NCI-H128 (cell line): ENCODE results near the gene CENPM.
"Not testable (repeated sequence)": the region's sequence is repeated elsewhere in the genome, so short reads cannot be mapped to it uniquely, and the experiment has no call there.

Experiments used
- DNase-seq: peaks from one replicate; lab custom pipeline; 2025; ENCODE audit not compliant: unreplicated experiment; lab: John Stamatoyannopoulos, UW

CENPM gene

GRCh38 chr22:41966607-41967240, 19.8 kb upstream of the CENPM start:
- no peak for DNase-seq

- DNase-seq: no peak
Observed at GRCh38 chr22:41966225-41966606, 19.3 kb upstream of the CENPM start.

GRCh38 chr22:41964112-41964491, 17.1 kb upstream of the CENPM start:
- DNase-seq: no peak

GRCh38 chr22:41963453-41964111, 16.6 kb upstream of the CENPM start:
- DNase-seq: no peak

- no peak for DNase-seq
Observed at GRCh38 chr22:41957941-41958556, 11.1 kb upstream of the CENPM start.

GRCh38 chr22:41952713-41953112, 5.8 kb upstream of the CENPM start:
- no peak for DNase-seq

GRCh38 chr22:41951898-41952474, 5.0 kb upstream of the CENPM start, which contains the start of gene SMIM45:
SMIM45 (plus strand) TSS chr22:41952150.
- no peak for DNase-seq

- DNase-seq: no peak
Observed at GRCh38 chr22:41949297-41949965, 2.5 kb upstream of the CENPM start.

GRCh38 chr22:41948928-41949296, 2.0 kb upstream of the CENPM start:
- not testable (repeated sequence) for DNase-seq

- no peak for DNase-seq
Observed at GRCh38 chr22:41948142-41948541, 1.2 kb upstream of the CENPM start.

GRCh38 chr22:41947424-41948080, 600 bp upstream of the CENPM start:
- no peak for DNase-seq

GRCh38 chr22:41943661-41944209, 3.2 kb downstream of the CENPM start:
- DNase-seq: no peak

- peak; percentile 31 for DNase-seq
Observed at GRCh38 chr22:41940832-41941765, 5.9 kb downstream of the CENPM start.

GRCh38 chr22:41939981-41940831, 6.7 kb downstream of the CENPM start:
- DNase-seq: no peak

- no peak for DNase-seq
Observed at GRCh38 chr22:41936894-41937169, 10.1 kb downstream of the CENPM start.

- no peak for DNase-seq
Observed at GRCh38 chr22:41935509-41935908, 11.4 kb downstream of the CENPM start.

- no peak for DNase-seq
Observed at GRCh38 chr22:41935015-41935351, 12.0 kb downstream of the CENPM start.

- no peak for DNase-seq
Observed at GRCh38 chr22:41934284-41935014, 12.5 kb downstream of the CENPM start.
